Measurements from ENCODE around the gene SORCS1. TPM values are rescaled to one million over a fixed set of nuclear protein-coding genes. Genes with fewer than 3 reads are reported as not detected.

SORCS1 gene
- total RNA-seq (1 to 10 TPM in 8 of 10 donors, under 1 TPM in 2; 0.71 to 5.5 (median 1.6) TPM), polyA plus RNA-seq (under 1 TPM; 0.30 to 0.59 TPM)
- long read RNA-seq, donor 1, partial matches to known transcripts: 0 of 2 reads
- long read RNA-seq, donor 1, other reads (novel, unspliced or antisense): 2 of 2 reads
- long read RNA-seq, donor 2, full-length matches to known transcripts: 1 of 3 reads
- long read RNA-seq, donor 2, partial matches to known transcripts: 1 of 3 reads
- long read RNA-seq, donor 2, other reads (novel, unspliced or antisense): 1 of 3 reads
- long read RNA-seq, donor 3, partial matches to known transcripts: 0 of 2 reads
- long read RNA-seq, donor 3, other reads (novel, unspliced or antisense): 2 of 2 reads

DNA sequence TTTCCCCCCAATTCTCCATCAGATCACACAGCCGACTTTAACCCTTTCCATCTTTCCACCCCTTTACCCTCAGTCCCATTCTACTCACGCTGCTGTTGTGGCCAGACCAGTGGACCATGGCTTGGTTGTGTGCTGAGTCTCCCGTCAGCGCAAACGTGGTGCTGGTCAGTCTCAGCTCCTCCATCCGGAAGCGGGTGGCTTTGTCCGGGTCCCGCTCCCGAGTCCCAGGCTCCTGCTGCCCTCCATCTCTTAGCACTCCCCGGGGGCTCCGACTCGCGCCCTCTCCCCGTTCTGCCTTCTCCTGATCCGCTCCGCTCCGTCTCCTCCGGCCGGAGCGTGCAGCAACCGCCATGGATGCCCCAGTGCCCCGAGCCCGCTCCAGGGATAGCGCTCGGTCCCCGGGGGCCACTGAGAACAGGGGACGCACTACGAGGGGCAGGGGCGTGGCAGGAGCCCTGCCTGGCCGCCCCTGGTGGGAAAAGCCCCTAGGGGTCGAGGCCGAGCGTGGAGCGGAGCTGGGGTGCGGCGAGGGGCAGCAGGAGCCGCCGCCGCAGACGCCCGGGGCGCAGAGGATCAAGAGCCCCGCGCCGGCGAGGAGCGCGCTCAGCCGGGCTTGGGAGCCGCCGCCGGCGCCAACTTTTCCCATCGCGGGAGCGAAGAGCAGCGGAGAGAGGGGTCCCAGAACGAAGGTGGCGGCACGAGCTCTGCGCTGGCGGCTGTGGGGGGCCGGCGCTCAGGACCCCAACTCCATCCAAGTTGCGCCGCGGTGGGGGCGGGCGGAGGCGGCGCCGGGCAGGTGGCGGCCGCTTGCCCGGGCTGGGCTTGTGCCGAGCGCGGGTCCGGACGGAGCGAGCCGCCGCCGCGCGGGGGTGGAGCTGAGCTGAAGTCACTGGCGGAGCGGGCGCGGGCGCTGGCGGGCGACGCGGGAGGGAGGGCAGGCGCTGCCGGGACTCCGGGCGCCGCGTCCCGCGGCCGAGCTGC, at the start of gene SORCS1:
SORCS1 (minus strand) TSS at position 826 of the 981 bp plus-strand sequence.
- H3K36me3 ChIP-seq: no peaks in the 10 kb centered on the region
- H3K4me1 ChIP-seq: peaks cover 0 to 8% (median 0%) of the 10 kb centered on the region in 9 donors
- peak within 1 kb of the TSS in 9 of 10 donors; percentile 26 to 53 (median 38) for H3K4me3 ChIP-seq
- intact Hi-C loops (cut with DNase I): no loop called here
- peak in 1 of 2 donors; percentile 40 for DNase-seq
- WGBS, 2 donors: 1% methylated on average over 62 to 105 of the region's 105 CpGs
- TF ChIP-seq, protein P1, sequence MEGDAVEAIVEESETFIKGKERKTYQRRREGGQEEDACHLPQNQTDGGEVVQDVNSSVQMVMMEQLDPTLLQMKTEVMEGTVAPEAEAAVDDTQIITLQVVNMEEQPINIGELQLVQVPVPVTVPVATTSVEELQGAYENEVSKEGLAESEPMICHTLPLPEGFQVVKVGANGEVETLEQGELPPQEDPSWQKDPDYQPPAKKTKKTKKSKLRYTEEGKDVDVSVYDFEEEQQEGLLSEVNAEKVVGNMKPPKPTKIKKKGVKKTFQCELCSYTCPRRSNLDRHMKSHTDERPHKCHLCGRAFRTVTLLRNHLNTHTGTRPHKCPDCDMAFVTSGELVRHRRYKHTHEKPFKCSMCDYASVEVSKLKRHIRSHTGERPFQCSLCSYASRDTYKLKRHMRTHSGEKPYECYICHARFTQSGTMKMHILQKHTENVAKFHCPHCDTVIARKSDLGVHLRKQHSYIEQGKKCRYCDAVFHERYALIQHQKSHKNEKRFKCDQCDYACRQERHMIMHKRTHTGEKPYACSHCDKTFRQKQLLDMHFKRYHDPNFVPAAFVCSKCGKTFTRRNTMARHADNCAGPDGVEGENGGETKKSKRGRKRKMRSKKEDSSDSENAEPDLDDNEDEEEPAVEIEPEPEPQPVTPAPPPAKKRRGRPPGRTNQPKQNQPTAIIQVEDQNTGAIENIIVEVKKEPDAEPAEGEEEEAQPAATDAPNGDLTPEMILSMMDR (IDR thresholded peaks at IDR 0.05): no peak
- H3K9me3 ChIP-seq: no peaks in the 10 kb centered on the region
- peak within 1 kb of the TSS in 2 of 10 donors; percentile 5 to 44 for H3K27ac ChIP-seq
- peak in 4 of 8 donors; percentile 33 to 88 (median 54) for ATAC-seq
- H3K27me3 ChIP-seq: peaks cover 0 to 80% (median 59%) of the 10 kb centered on the region in 7 donors

DNA sequence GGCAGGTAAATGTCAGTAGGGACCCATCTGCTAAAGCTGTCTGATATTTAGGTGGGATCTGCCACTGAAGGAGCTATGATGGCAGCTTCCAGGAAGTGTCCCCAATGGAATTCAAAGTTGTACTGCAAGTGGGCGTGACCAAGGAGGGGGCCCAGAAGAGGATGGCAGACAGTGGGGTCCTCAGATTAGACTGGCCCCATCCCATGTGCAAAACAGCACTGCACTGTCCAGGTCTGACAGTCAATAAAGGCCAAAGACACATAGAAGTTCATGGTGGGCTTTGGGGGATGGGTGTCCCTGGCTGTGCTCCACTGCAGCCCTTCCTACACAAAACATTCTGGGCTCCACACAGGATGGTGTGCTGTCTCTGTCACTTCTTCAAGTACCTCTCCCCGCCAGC, 49.8 kb upstream of the SORCS1 start:
- 73 to 94% methylated on average over 2 of the region's 2 CpGs for WGBS, 2 donors
- TF ChIP-seq, protein P1 (IDR thresholded peaks at IDR 0.05): no peak
- no peak overlapping the region for H3K4me3 ChIP-seq
- peaks cover 0 to 14% (median 0%) of the 10 kb centered on the region in 11 donors for H3K9me3 ChIP-seq
- no peak overlapping the region for H3K27ac ChIP-seq
- no peaks in the 10 kb centered on the region for H3K27me3 ChIP-seq
- intact Hi-C loops (cut with DNase I): no loop called here
- DNase-seq: no peak
- no peak for ATAC-seq
- H3K4me1 ChIP-seq: no peaks in the 10 kb centered on the region
- H3K36me3 ChIP-seq: no peaks in the 10 kb centered on the region

DNA sequence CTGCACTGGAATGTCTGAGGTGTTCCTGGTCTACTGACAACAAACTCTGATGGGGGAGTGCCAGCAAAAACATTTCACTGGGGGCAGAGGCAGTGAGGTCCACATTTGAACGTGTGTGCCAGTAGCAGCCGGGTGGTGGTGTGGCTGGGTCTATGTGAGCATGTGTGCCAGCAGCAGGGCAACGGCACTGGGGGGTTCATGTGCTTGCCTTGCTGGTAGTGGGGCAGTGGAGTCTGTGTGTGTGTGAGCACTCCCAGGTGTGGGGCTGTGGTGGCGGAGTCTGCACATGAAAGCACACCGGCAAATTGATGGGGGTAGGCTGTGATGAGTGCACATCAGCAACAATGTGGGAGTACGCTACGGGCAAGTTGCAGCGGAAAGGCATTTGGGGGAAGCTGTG, 49.4 kb upstream of the SORCS1 start:
- no peaks in the 10 kb centered on the region for H3K4me1 ChIP-seq
- TF ChIP-seq, protein P1 (IDR thresholded peaks at IDR 0.05): no peak
- H3K9me3 ChIP-seq: peaks cover 0 to 15% (median 0%) of the 10 kb centered on the region in 11 donors
- DNase-seq (no peak), ATAC-seq (no peak)
- no peak overlapping the region for H3K27ac ChIP-seq
- intact Hi-C loops (cut with DNase I): no loop called here
- H3K36me3 ChIP-seq: no peaks in the 10 kb centered on the region
- no peak overlapping the region for H3K4me3 ChIP-seq
- 90 to 91% methylated on average over 8 of the region's 8 CpGs for WGBS, 2 donors
- no peaks in the 10 kb centered on the region for H3K27me3 ChIP-seq

DNA sequence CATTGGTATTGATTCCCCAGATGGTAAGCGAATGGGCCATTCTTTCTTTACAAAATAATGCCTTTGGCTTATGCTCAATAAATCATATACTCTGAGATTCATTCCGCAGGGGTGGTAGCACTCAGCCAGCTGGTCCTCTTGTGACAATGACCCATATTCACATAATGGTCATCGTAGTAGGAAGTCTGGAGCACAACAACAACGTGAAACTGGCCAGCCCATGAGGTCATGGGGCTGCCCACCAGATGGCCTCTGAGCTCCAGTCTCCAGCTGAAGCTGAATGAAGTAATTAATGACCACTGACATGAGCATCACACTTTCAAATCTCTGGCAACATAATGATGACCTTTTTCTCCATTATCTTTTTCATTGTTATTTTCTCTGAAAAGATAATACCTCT, 42.3 kb upstream of the SORCS1 start:
- intact Hi-C loops (cut with DNase I): no loop called here
- no peak for DNase-seq
- Histone ChIP-seq H3K4me1 (no peaks in the 10 kb centered on the region), H3K36me3 (no peaks in the 10 kb centered on the region), H3K4me3 (no peak overlapping the region), H3K27me3 (no peaks in the 10 kb centered on the region), H3K9me3 (peaks cover 0 to 29% (median 0%) of the 10 kb centered on the region in 11 donors), H3K27ac (no peak overlapping the region)
- ATAC-seq: no peak
- TF ChIP-seq, protein P1 (IDR thresholded peaks at IDR 0.05): no peak
- WGBS, 2 donors: 63 to 71% methylated on average over 4 of the region's 4 CpGs
